ENCODE data around the gene HEYL.

HEYL gene

GRCh38 chr1:39638965-39639304 lies 508 bp downstream of the HEYL start:
- DNase-seq (ENCODE audit: low read depth in 3 of 3) = no peak

- DNase-seq (ENCODE audit: low read depth in 3 of 3) = no peak
Measured at GRCh38 chr1:39637361-39637760, 2.1 kb downstream of the HEYL start.

GRCh38 chr1:39635871-39636210 lies 3.6 kb downstream of the HEYL start:
- no peak for DNase-seq (ENCODE audit: low read depth in 3 of 3)

GRCh38 chr1:39635205-39635870 lies 4.1 kb downstream of the HEYL start:
- DNase-seq (ENCODE audit: low read depth in 3 of 3) = no peak

GRCh38 chr1:39633422-39633821 lies 6.0 kb downstream of the HEYL start:
- DNase-seq (ENCODE audit: low read depth in 3 of 3) = no peak

- no peak for DNase-seq (ENCODE audit: low read depth in 3 of 3)
Measured at GRCh38 chr1:39632682-39633417, 6.6 kb downstream of the HEYL start.

- no peak for DNase-seq (ENCODE audit: low read depth in 3 of 3)
Measured at GRCh38 chr1:39632323-39632681, 7.1 kb downstream of the HEYL start.

- no peak for DNase-seq (ENCODE audit: low read depth in 3 of 3)
Measured at GRCh38 chr1:39631361-39632322, 7.8 kb downstream of the HEYL start.

- no peak for DNase-seq (ENCODE audit: low read depth in 3 of 3)
Measured at GRCh38 chr1:39628807-39629350, 10.6 kb downstream of the HEYL start.

- no peak for DNase-seq (ENCODE audit: low read depth in 3 of 3)
Measured at GRCh38 chr1:39626646-39627045, 12.8 kb downstream of the HEYL start.

- DNase-seq (ENCODE audit: low read depth in 3 of 3) = no peak
Measured at GRCh38 chr1:39625462-39626273, 13.8 kb downstream of the HEYL start.

- DNase-seq (ENCODE audit: low read depth in 3 of 3) = no peak
Measured at GRCh38 chr1:39625009-39625408, 14.4 kb downstream of the HEYL start.

- no peak for DNase-seq (ENCODE audit: low read depth in 3 of 3)
Measured at GRCh38 chr1:39623053-39623452, 16.4 kb downstream of the HEYL start.

- DNase-seq (ENCODE audit: low read depth in 3 of 3) = no peak
Measured at GRCh38 chr1:39622427-39622826, 17.0 kb downstream of the HEYL start.

- DNase-seq (ENCODE audit: low read depth in 3 of 3) = no peak
Measured at GRCh38 chr1:39620659-39621165, 18.7 kb downstream of the HEYL start.

GRCh38 chr1:39617488-39618049 lies 21.9 kb downstream of the HEYL start:
- no peak for DNase-seq (ENCODE audit: low read depth in 3 of 3)

GRCh38 chr1:39615086-39615673 lies 24.3 kb downstream of the HEYL start:
- DNase-seq (ENCODE audit: low read depth in 3 of 3) = no peak

- DNase-seq (ENCODE audit: low read depth in 3 of 3) = no peak
Measured at GRCh38 chr1:39614488-39614887, 25.0 kb downstream of the HEYL start.

- no peak for DNase-seq (ENCODE audit: low read depth in 3 of 3)
Measured at GRCh38 chr1:39613250-39613649, 26.2 kb downstream of the HEYL start.

- DNase-seq (ENCODE audit: low read depth in 3 of 3) = peak; percentile 58 to 79 (median 62)
Measured at GRCh38 chr1:39609618-39610331, 29.7 kb downstream of the HEYL start.
